GM18868 (cell line): ENCODE results near the gene HS6ST3.
"Not testable (repeated sequence)": the region's sequence is repeated elsewhere in the genome, so short reads cannot be mapped to it uniquely, and the experiment has no call there.

Experiments used
- ATAC-seq: cut with Tn5 transposase; IDR thresholded peaks from one replicate; pipeline ENCODE4 v1.9.1; 2021; ENCODE audit warnings: mild to moderate bottlenecking, moderate library complexity; ENCODE audit not compliant: unreplicated experiment

The HS6ST3 gene

GRCh38 chr13:96089749-96090239 is at the start of gene HS6ST3:
TSS of gene HS6ST3 (plus strand) at chr13:96090107.
- peak; percentile 47 for ATAC-seq

- no peak for ATAC-seq
These were observed 48.4 kb upstream of the HS6ST3 start for GRCh38 chr13:96041326-96042110.

GRCh38 chr13:96044238-96044637 is 45.7 kb upstream of the HS6ST3 start:
- no peak for ATAC-seq

- not testable (repeated sequence) for ATAC-seq
These were observed 43.3 kb upstream of the HS6ST3 start for GRCh38 chr13:96046449-96047126.

GRCh38 chr13:96050955-96051354 is 39.0 kb upstream of the HS6ST3 start:
- ATAC-seq: not testable (repeated sequence)

GRCh38 chr13:96051491-96051890 is 38.4 kb upstream of the HS6ST3 start:
- ATAC-seq: not testable (repeated sequence)

GRCh38 chr13:96051946-96052345 is 38.0 kb upstream of the HS6ST3 start:
- not testable (repeated sequence) for ATAC-seq

GRCh38 chr13:96052656-96053002 is 37.3 kb upstream of the HS6ST3 start:
- ATAC-seq: peak; percentile 54

- peak; percentile 95 for ATAC-seq
These were observed 36.8 kb upstream of the HS6ST3 start, which contains the start of gene UGGT2 for GRCh38 chr13:96053003-96053703. TSS of gene UGGT2 (minus strand) at chr13:96053401. CDS start at chr13:96053312, 89 bp downstream.

GRCh38 chr13:96065849-96066248 is 24.1 kb upstream of the HS6ST3 start:
- ATAC-seq: no peak

GRCh38 chr13:96068729-96069128 is 21.2 kb upstream of the HS6ST3 start:
- ATAC-seq: no peak

GRCh38 chr13:96071504-96071903 is 18.4 kb upstream of the HS6ST3 start:
- ATAC-seq: no peak

- ATAC-seq: no peak
These were observed 17.5 kb upstream of the HS6ST3 start for GRCh38 chr13:96072392-96072791.

GRCh38 chr13:96075953-96076543 is 13.9 kb upstream of the HS6ST3 start:
- ATAC-seq: peak; percentile 73

- no peak for ATAC-seq
These were observed 9.2 kb upstream of the HS6ST3 start for GRCh38 chr13:96080676-96081075.

GRCh38 chr13:96081888-96082287 is 8.0 kb upstream of the HS6ST3 start:
- no peak for ATAC-seq

- no peak for ATAC-seq
These were observed 7.3 kb upstream of the HS6ST3 start for GRCh38 chr13:96082640-96083039.

- no peak for ATAC-seq
These were observed 3.2 kb upstream of the HS6ST3 start for GRCh38 chr13:96086736-96087135.

GRCh38 chr13:96089139-96089538 is 768 bp upstream of the HS6ST3 start:
- no peak for ATAC-seq

GRCh38 chr13:96090240-96091101 is 564 bp downstream of the HS6ST3 start:
- ATAC-seq: peak; percentile 54
